Osteoblast (primary cell): ENCODE data around the gene DHX8. TPM values are rescaled to one million over a fixed set of nuclear protein-coding genes. Genes with fewer than 3 reads are reported as not detected.
"Not testable (repeated sequence)": the region's sequence is repeated elsewhere in the genome, so short reads cannot be mapped to it uniquely, and the experiment has no call there.

Experiments
- DNase-seq: peaks from one replicate; pipeline ENCODE4 v3.0.0; 2011; ENCODE audit warnings: low spot score, mixed read lengths; ENCODE audit not compliant: insufficient read length; ENCODE audit errors: missing footprints
- H2AFZ ChIP-seq: 2 replicates; pipeline ENCODE4 v1.6.0; 2011; ENCODE audit warnings: mild to moderate bottlenecking, low read length
- H3K27ac ChIP-seq: 2 replicates; pipeline ENCODE4 v1.5.1; 2011; ENCODE audit warnings: mild to moderate bottlenecking, low read depth, low read length, moderate library complexity
- H3K27me3 ChIP-seq: 2 replicates; pipeline ENCODE4 v1.6.0; 2012; ENCODE audit warnings: mild to moderate bottlenecking, control low read depth, inconsistent platforms, low read length, moderate library complexity; ENCODE audit not compliant: insufficient read depth
- H3K36me3 ChIP-seq: 2 replicates; pipeline ENCODE4 v1.5.1; 2011; ENCODE audit warnings: mild to moderate bottlenecking, low read length, control low read depth, moderate library complexity; ENCODE audit not compliant: insufficient read depth
- H3K4me1 ChIP-seq: 2 replicates; pipeline ENCODE4 v1.5.1; 2011; ENCODE audit warnings: mild to moderate bottlenecking, low read length, control low read depth, moderate library complexity; ENCODE audit not compliant: insufficient read depth
- H3K4me2 ChIP-seq: 2 replicates; pipeline ENCODE4 v1.6.0; 2011; ENCODE audit warnings: mild to moderate bottlenecking, low read length; ENCODE audit not compliant: insufficient read depth
- H3K4me3 ChIP-seq: fragments of 200-600 bp; sonication (generic); 3 replicates; pipeline ENCODE4 v1.5.1; 2012; ENCODE audit warnings: mild to moderate bottlenecking, low read length, inconsistent platforms; ENCODE audit not compliant: insufficient read depth
- H3K79me2 ChIP-seq: 2 replicates; pipeline ENCODE4 v1.6.0; 2012; ENCODE audit warnings: mild to moderate bottlenecking, low read length, control low read depth, inconsistent platforms; ENCODE audit not compliant: insufficient read depth
- H3K9me3 ChIP-seq: 2 replicates; pipeline ENCODE4 v1.5.1; 2011; ENCODE audit warnings: low read depth, low read length, control low read depth
- H4K20me1 ChIP-seq: 2 replicates; pipeline ENCODE4 v1.6.0; 2012; ENCODE audit warnings: mild to moderate bottlenecking, low read length, control low read depth; ENCODE audit not compliant: insufficient read depth
- CTCF ChIP-seq: IDR thresholded peaks from 2 replicates; pipeline ENCODE4 v1.5.1; 2011; ENCODE audit warnings: mild to moderate bottlenecking, low read depth, low read length, moderate library complexity; ENCODE audit errors: extremely low read depth
- total RNA-seq: library from RNA; depleted of rRNA; stranded (reverse); fragments of >200 nt; gene quantifications from 2 replicates; pipeline ENCODE4 v1.2.3, GENCODE V29; 2012

The DHX8 gene
- total RNA-seq, 1 donor = 42.3 TPM

- no peak overlapping the region for H3K27ac ChIP-seq
- TF ChIP-seq CTCF = no peak
- no peak overlapping the region for H3K4me3 ChIP-seq
- no peaks in the 10 kb centered on the region for H3K9me3 ChIP-seq
- peak overlapping the region; percentile 36 for H2AFZ ChIP-seq
- no peaks in the 10 kb centered on the region for H3K36me3 ChIP-seq
- H3K4me1 ChIP-seq = peaks cover 7% of the 10 kb centered on the region
- H3K79me2 ChIP-seq = no peaks in the 10 kb centered on the region
- H3K27me3 ChIP-seq = no peaks in the 10 kb centered on the region
- peak overlapping the region; percentile 18 for H3K4me2 ChIP-seq
- DNase-seq = peak; percentile 63
- no peaks in the 10 kb centered on the region for H4K20me1 ChIP-seq
Observed at GRCh38 chr17:43456661-43457361, 27.0 kb upstream of the DHX8 start.

- no peaks in the 10 kb centered on the region for H3K36me3 ChIP-seq
- no peaks in the 10 kb centered on the region for H3K79me2 ChIP-seq
- H3K27ac ChIP-seq = no peak overlapping the region
- H3K4me3 ChIP-seq = no peak overlapping the region
- no peaks in the 10 kb centered on the region for H4K20me1 ChIP-seq
- H2AFZ ChIP-seq = no peak overlapping the region
- peak; percentile 73 for DNase-seq
- TF ChIP-seq CTCF = no peak
- H3K27me3 ChIP-seq = no peaks in the 10 kb centered on the region
- H3K9me3 ChIP-seq = no peaks in the 10 kb centered on the region
- H3K4me1 ChIP-seq = peaks cover 7% of the 10 kb centered on the region
- H3K4me2 ChIP-seq = no peak overlapping the region
Observed at GRCh38 chr17:43457362-43457692, 26.4 kb upstream of the DHX8 start.

- peak; percentile 13 for DNase-seq
- not testable (repeated sequence) for H3K9me3 ChIP-seq, H3K4me1 ChIP-seq, H3K27me3 ChIP-seq, H3K27ac ChIP-seq, H4K20me1 ChIP-seq, H3K4me2 ChIP-seq, H3K36me3 ChIP-seq, H3K79me2 ChIP-seq, H3K4me3 ChIP-seq, H2AFZ ChIP-seq
Observed at GRCh38 chr17:43459878-43460277, 23.9 kb upstream of the DHX8 start.

GRCh38 chr17:43461185-43461584, 22.6 kb upstream of the DHX8 start:
- no peak for DNase-seq
- H3K27me3 ChIP-seq = no peaks in the 10 kb centered on the region
- no peak for TF ChIP-seq CTCF

GRCh38 chr17:43462569-43462968, 21.2 kb upstream of the DHX8 start:
- not testable (repeated sequence) for H3K27me3 ChIP-seq, H4K20me1 ChIP-seq, H3K4me3 ChIP-seq, H2AFZ ChIP-seq, DNase-seq, H3K79me2 ChIP-seq, H3K36me3 ChIP-seq, H3K9me3 ChIP-seq, H3K27ac ChIP-seq, H3K4me1 ChIP-seq, H3K4me2 ChIP-seq

More at GRCh38 chr17:43461185-43461584, 22.6 kb upstream of the DHX8 start:
- H3K4me1 ChIP-seq = peaks cover 7% of the 10 kb centered on the region
- H3K36me3 ChIP-seq = no peaks in the 10 kb centered on the region
- no peak overlapping the region for H3K4me2 ChIP-seq
- no peak overlapping the region for H2AFZ ChIP-seq
- H3K4me3 ChIP-seq = no peak overlapping the region
- H4K20me1 ChIP-seq = no peaks in the 10 kb centered on the region
- H3K79me2 ChIP-seq = no peaks in the 10 kb centered on the region
- no peaks in the 10 kb centered on the region for H3K9me3 ChIP-seq
- H3K27ac ChIP-seq = no peak overlapping the region
